Stimulated activated CD4-positive, alpha-beta T cell treated with anti-CD3 and anti-CD28 coated beads, TNF-alpha, amount 100 ng/mL, for 1 hour (primary cell): ENCODE data around the gene AMPH.

Source experiments
- DNase-seq, 3 donors: peaks; one replicate each; pipeline ENCODE4 v3.0.0-alpha.2; 2020; ENCODE audit warnings: low read depth in 3 of 3, low spot score in 1 of 3

Gene AMPH

GRCh38 chr7:38463277-38464225, 167.6 kb downstream of the AMPH start:
- DNase-seq: peak; percentile 34 to 75 (median 41)

DNA sequence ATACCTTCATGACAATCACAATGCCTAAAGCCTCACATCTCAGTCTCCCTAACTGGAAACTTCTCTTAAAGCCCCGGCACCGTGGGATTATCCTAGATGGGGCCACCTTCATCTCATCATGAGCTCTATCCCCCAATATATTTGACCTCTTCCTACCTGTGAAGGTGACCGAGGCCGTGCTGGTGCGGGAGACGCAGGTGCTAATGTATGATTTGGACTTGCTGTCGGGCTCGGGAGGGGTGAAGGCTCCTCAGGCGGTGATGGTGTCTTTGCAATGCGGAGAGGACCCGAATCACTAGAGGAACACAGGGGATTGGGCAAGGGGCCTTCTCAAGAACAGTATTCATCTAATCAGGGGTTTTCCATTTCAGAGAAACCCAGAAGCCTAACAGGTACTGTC, 168.4 kb downstream of the AMPH start:
- DNase-seq: no peak

GRCh38 chr7:38461887-38462286, 169.3 kb downstream of the AMPH start:
- no peak for DNase-seq

GRCh38 chr7:38453826-38454225, 177.3 kb downstream of the AMPH start:
- no peak for DNase-seq

- DNase-seq: no peak
These were observed 178.0 kb downstream of the AMPH start for GRCh38 chr7:38453168-38453567.

DNA sequence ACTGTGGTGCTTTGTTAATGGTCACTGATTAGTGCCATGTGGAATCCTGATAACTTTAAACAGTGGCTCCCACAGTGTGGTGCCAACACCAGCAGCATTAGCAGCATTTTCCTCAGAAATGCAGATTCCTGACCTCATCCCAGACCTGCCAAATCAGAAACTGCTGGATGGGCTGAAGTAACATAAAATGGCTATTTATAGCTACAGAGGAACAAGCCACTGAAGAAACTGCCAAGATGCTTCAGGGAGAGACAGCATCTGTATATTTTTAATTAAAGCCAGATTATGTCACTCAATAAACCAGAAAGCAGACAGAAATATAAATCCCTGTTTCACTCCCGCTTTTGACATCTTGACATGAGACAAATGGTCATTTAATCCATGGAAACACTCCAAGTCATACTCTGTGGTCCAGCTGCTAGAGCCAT, 178.5 kb downstream of the AMPH start:
- no peak for DNase-seq

GRCh38 chr7:38451840-38452239, 179.3 kb downstream of the AMPH start:
- DNase-seq: no peak

- no peak for DNase-seq
These were observed 182.5 kb downstream of the AMPH start for GRCh38 chr7:38448584-38449234.

- DNase-seq: no peak
These were observed 183.1 kb downstream of the AMPH start for GRCh38 chr7:38448054-38448453.

DNA sequence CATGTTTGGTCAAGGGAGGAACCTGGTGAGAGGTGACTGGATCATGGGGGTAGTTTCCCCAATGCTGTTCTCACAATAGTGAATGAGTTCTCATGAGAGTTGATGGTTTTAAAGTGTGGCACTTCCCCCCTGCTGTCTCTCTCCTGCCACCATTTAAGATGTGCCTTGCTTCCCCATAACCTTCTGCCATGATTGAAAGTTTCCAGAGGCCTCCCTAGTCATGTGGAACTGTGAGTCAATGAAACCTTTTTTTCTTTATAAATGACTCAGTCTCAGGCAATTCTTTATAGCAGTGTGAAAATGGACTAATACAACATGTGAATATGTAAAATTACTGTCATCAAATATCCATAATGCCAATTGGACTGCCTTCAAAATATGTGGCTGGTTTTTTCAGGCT, 192.2 kb downstream of the AMPH start:
- no peak for DNase-seq

DNA sequence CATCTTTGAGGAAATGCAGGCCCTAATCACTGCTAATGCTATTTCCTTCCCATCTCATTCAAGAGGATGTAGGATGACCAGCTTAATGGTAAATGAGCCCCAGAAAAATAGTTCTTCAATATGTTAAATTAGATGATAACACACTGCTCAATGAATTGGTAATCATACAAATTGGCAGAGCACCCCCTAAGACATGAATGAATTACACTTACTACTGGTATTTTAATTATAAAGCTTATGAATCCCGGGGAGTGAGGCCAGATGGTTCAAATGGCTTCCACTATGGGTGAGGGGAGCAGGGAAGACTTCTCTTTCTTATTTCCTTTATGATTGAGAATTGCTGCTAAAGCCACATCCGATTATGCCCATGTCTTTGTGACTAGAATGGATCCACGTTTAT, 198.5 kb downstream of the AMPH start:
- DNase-seq: no peak

- DNase-seq: no peak
These were observed 199.1 kb downstream of the AMPH start for GRCh38 chr7:38432080-38432479.

DNA sequence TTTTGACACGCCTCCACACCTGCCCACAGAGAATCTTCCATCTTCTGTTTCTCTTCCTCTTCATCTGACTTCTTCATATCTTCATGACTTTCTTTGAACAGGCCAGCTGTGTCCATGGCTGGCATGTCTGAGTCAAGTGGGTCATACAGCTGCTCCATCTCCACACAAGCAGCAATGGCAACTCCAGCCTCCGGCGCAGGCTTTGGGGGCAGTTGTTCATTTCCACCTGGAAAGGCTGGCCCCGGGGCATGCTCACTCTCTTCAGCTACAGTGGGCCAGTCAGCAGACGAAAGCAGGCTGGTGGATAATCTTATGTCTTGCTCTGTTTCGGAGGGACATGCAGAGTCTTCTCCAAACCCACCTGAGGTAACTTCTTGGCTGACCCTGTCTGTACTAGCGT, 202.1 kb downstream of the AMPH start:
- DNase-seq: no peak

- no peak for DNase-seq
These were observed 203.1 kb downstream of the AMPH start for GRCh38 chr7:38428041-38428440.

- no peak for DNase-seq
These were observed 203.8 kb downstream of the AMPH start for GRCh38 chr7:38427279-38427955.

- no peak for DNase-seq
These were observed 205.7 kb downstream of the AMPH start for GRCh38 chr7:38425509-38425908.

- DNase-seq: no peak
These were observed 206.3 kb downstream of the AMPH start for GRCh38 chr7:38424750-38425463.

DNA sequence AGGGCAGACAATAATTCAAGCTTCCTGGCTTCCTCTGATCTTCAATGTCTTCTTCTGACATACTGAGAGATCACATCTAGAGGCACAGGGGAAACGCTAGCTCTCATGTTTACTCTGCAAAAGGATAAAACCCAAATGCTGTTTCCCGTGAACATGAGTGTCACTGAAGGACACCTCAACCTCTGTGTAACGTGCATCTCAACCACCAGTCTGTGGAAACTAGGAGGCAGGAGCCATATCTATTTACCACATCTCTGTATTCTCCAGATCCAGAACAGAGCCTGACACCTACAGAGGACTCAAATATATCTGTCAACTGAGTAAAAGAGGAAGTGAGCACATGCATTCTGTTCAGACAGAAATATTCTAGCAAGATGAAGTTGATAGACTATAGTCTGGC, 217.4 kb downstream of the AMPH start:
- DNase-seq: no peak

DNA sequence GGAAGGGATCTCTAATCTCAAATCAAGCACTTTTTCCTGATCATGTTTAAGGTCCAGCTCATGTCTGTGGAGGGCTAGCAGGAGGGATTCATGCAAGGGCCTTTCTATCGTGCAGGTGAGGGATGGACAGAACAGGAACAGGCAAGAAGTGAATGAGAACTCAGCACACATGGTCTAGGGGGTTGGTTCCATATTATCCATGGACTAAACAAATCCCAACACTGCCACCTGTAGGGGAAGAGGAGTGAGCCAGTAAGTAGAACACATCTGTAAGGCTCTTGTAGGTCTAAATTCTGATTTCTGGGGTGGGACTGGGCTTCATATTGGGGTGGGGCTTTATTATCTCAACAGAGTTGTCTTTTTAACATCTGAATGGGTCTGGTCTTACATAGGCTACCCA, 219.8 kb downstream of the AMPH start:
- no peak for DNase-seq

- DNase-seq: no peak
These were observed 221.1 kb downstream of the AMPH start for GRCh38 chr7:38410056-38410455.

DNA sequence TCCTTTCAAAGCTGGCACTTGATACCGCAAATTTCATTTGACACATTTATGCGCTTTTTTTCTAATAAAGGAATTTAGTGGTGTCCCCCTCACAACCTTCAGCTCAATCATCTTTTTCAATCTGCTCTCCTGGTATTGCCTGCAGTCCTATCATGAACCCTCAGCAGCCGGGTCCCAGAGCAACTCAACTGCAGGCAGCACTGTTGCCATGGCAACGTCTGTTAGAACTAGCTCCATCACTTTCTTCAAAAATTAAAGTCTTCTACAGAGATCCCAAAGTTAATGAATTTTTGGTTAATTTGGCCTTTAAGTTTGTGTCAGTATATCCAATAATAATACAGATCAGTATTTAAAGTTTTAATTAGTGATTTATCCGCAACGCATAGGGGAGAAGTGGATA, 221.6 kb downstream of the AMPH start:
- no peak for DNase-seq
